Adipose tissue (tissue), 3 donors: Measurements from ENCODE around the gene CEP126. TPM values are rescaled to one million over a fixed set of nuclear protein-coding genes. Genes with fewer than 3 reads are reported as not detected.
"Not testable (repeated sequence)": the region's sequence is repeated elsewhere in the genome, so short reads cannot be mapped to it uniquely, and the experiment has no call there.

Source experiments
- H3K27ac ChIP-seq: one replicate; pipeline ENCODE4 v1.5.1; 2013; ENCODE audit warnings: low read depth, low read length
- WGBS, 3 donors: extraction: QIAGEN DNeasy Blood & Tissue Kit; methylation state at CpG; one replicate each; pipeline ENCODE4 v1.1.7; 2013; 5-methylcytosine and 5-hydroxymethylcytosine counted together
- polyA plus RNA-seq, 3 donors: library from polyadenylated mRNA; stranded (reverse); fragments of 200-250 nt; gene quantifications; one replicate each; pipeline ENCODE4 v1.2.3, GENCODE V29; 2013
- donor health status: healthy with polysubstance abuse.
- donor health status: Bipolar disorder and iron deficiency.
- donor health status: healthy.

Gene CEP126
- polyA plus RNA-seq, 3 donors = 0.70 to 6.7 (median 2.5) TPM

GRCh38 chr11:101917226-101917625 lies 2.4 kb downstream of the CEP126 start:
- H3K27ac ChIP-seq = no peak overlapping the region

- 95 to 97% (median 96%) methylated on average over 1 of the region's 1 CpG for WGBS, 3 donors
- no peak overlapping the region for H3K27ac ChIP-seq
These were observed 6.2 kb downstream of the CEP126 start for GRCh38 chr11:101920992-101921391.

GRCh38 chr11:101923554-101923953 lies 8.7 kb downstream of the CEP126 start:
- H3K27ac ChIP-seq = no peak overlapping the region
- WGBS, 3 donors = 52 to 93% (median 85%) methylated on average over 2 of the region's 2 CpGs

- 74 to 87% (median 82%) methylated on average over 5 of the region's 5 CpGs for WGBS, 3 donors
- H3K27ac ChIP-seq = no peak overlapping the region
These were observed 14.6 kb downstream of the CEP126 start for GRCh38 chr11:101929294-101929915.

- 71 to 92% (median 89%) methylated on average over 6 of the region's 6 CpGs for WGBS, 3 donors
These were observed 16.9 kb downstream of the CEP126 start for GRCh38 chr11:101931692-101932091.

GRCh38 chr11:101940901-101941520 lies 26.2 kb downstream of the CEP126 start:
- H3K27ac ChIP-seq = no peak overlapping the region
- WGBS, 3 donors = 64 to 81% (median 80%) methylated on average over 3 of the region's 3 CpGs

More at GRCh38 chr11:101931692-101932091, 16.9 kb downstream of the CEP126 start:
- no peak overlapping the region for H3K27ac ChIP-seq

GRCh38 chr11:101944923-101945322 lies 30.1 kb downstream of the CEP126 start:
- WGBS, 3 donors = 52 to 95% (median 95%) methylated on average over 2 of the region's 2 CpGs
- no peak overlapping the region for H3K27ac ChIP-seq

- 74 to 90% (median 84%) methylated on average over 4 of the region's 4 CpGs for WGBS, 3 donors
- no peak overlapping the region for H3K27ac ChIP-seq
These were observed 30.6 kb downstream of the CEP126 start for GRCh38 chr11:101945448-101945847.

- no peak overlapping the region for H3K27ac ChIP-seq
- WGBS, 3 donors = 33 to 70% (median 52%) methylated on average over 1 of the region's 1 CpG
These were observed 34.9 kb downstream of the CEP126 start for GRCh38 chr11:101949680-101950220.

- WGBS, 3 donors = 72 to 89% (median 87%) methylated on average over 3 of the region's 3 CpGs
- H3K27ac ChIP-seq = no peak overlapping the region
These were observed 40.5 kb downstream of the CEP126 start for GRCh38 chr11:101955278-101955677.

GRCh38 chr11:101955701-101956100 lies 40.9 kb downstream of the CEP126 start:
- WGBS, 3 donors = 83 to 90% (median 90%) methylated on average over 5 of the region's 5 CpGs
- no peak overlapping the region for H3K27ac ChIP-seq

GRCh38 chr11:101960231-101960630 lies 45.4 kb downstream of the CEP126 start:
- WGBS, 3 donors = 77 to 88% (median 85%) methylated on average over 1 of the region's 1 CpG
- no peak overlapping the region for H3K27ac ChIP-seq

- not testable (repeated sequence) for H3K27ac ChIP-seq
- 95 to 96% (median 95%) methylated on average over 10 of the region's 10 CpGs for WGBS, 3 donors
These were observed 49.4 kb downstream of the CEP126 start for GRCh38 chr11:101964200-101964599.

GRCh38 chr11:101974255-101974654 lies 59.4 kb downstream of the CEP126 start:
- no peak overlapping the region for H3K27ac ChIP-seq
- 29 to 59% (median 49%) methylated on average over 2 of the region's 2 CpGs for WGBS, 3 donors

- 40 to 89% (median 81%) methylated on average over 1 of the region's 1 CpG for WGBS, 3 donors
- no peak overlapping the region for H3K27ac ChIP-seq
These were observed 60.0 kb downstream of the CEP126 start for GRCh38 chr11:101974771-101975170.

- 87 to 93% (median 87%) methylated on average over 2 of the region's 2 CpGs for WGBS, 3 donors
- no peak overlapping the region for H3K27ac ChIP-seq
These were observed 60.9 kb downstream of the CEP126 start for GRCh38 chr11:101975734-101976133.

GRCh38 chr11:101987370-101987769 lies 72.6 kb downstream of the CEP126 start:
- 80 to 95% (median 91%) methylated on average over 2 of the region's 2 CpGs for WGBS, 3 donors
- H3K27ac ChIP-seq = no peak overlapping the region

- H3K27ac ChIP-seq = no peak overlapping the region
- WGBS, 3 donors = 79 to 86% (median 84%) methylated on average over 4 of the region's 4 CpGs
These were observed 78.4 kb downstream of the CEP126 start for GRCh38 chr11:101993172-101993571.

- 92 to 96% (median 93%) methylated on average over 2 of the region's 2 CpGs for whole genome bisulfite sequencing, 3 donors
- not testable (repeated sequence) for H3K27ac ChIP-seq
These were observed 79.3 kb downstream of the CEP126 start for GRCh38 chr11:101994052-101994469.

GRCh38 chr11:101996111-101996510 lies 81.3 kb downstream of the CEP126 start:
- 90 to 94% (median 90%) methylated on average over 4 of the region's 4 CpGs for WGBS, 3 donors
- no peak overlapping the region for H3K27ac ChIP-seq
